Astrocyte (in vitro differentiated cells and primary cell): ENCODE measurements around the gene STRA6. TPM values are rescaled to one million over a fixed set of nuclear protein-coding genes. Genes with fewer than 3 reads are reported as not detected.

ENCODE experiments used
- DNase-seq: peaks from one replicate; pipeline ENCODE4 v3.0.0-alpha.2; 2010; ENCODE audit warnings: low read depth
- FAIRE-seq: peaks from 2 replicates; lab custom pipeline; 2011; peaks lifted over from hg19 to GRCh38; lab: Jason Lieb, UNC
- H2AFZ ChIP-seq: 2 replicates; pipeline ENCODE4 v1.6.0; 2012; ENCODE audit warnings: low read depth, low read length, inconsistent platforms
- H3K27ac ChIP-seq: 2 replicates; pipeline ENCODE4 v1.5.1; 2011; ENCODE audit warnings: low read depth, low read length, inconsistent platforms
- H3K27me3 ChIP-seq: 2 replicates; pipeline ENCODE4 v1.6.0; 2011; ENCODE audit warnings: low read length, inconsistent platforms; ENCODE audit not compliant: insufficient read depth
- H3K36me3 ChIP-seq: 2 replicates; pipeline ENCODE4 v1.5.1; 2011; ENCODE audit warnings: low read length, inconsistent platforms; ENCODE audit not compliant: insufficient read depth
- H3K4me1 ChIP-seq: 2 replicates; pipeline ENCODE4 v1.5.1; 2011; ENCODE audit warnings: low read length, inconsistent platforms; ENCODE audit not compliant: insufficient read depth
- H3K4me2 ChIP-seq: 2 replicates; pipeline ENCODE4 v1.6.0; 2012; ENCODE audit warnings: low read length, inconsistent platforms
- H3K4me3 ChIP-seq: 2 replicates; pipeline ENCODE4 v1.5.1; 2011; ENCODE audit warnings: low read depth, mild to moderate bottlenecking, low read length, inconsistent platforms; ENCODE audit not compliant: insufficient read depth
- H3K79me2 ChIP-seq: 2 replicates; pipeline ENCODE4 v1.6.0; 2012; ENCODE audit warnings: mild to moderate bottlenecking, low read length, inconsistent platforms; ENCODE audit not compliant: insufficient read depth
- H3K9ac ChIP-seq: 2 replicates; pipeline ENCODE4 v1.6.0; 2012; ENCODE audit warnings: mild to moderate bottlenecking, low read length, inconsistent platforms
- H3K9me3 ChIP-seq: 2 replicates; pipeline ENCODE4 v1.5.1; 2012; ENCODE audit warnings: low read depth, mild to moderate bottlenecking, low read length, inconsistent platforms; ENCODE audit not compliant: insufficient read depth
- H4K20me1 ChIP-seq: 2 replicates; pipeline ENCODE4 v1.6.0; 2012; ENCODE audit warnings: low read length, inconsistent platforms; ENCODE audit not compliant: insufficient read depth
- H3K27ac Mint-ChIP-seq: one replicate; pipeline ENCODE4 v1.8.0; 2021; ENCODE audit warnings: mild to moderate bottlenecking, mixed read lengths; ENCODE audit not compliant: unreplicated experiment
- H3K27me3 Mint-ChIP-seq: one replicate; pipeline ENCODE4 v1.8.0; 2021; ENCODE audit warnings: low read depth, mixed read lengths; ENCODE audit not compliant: unreplicated experiment
- H3K36me3 Mint-ChIP-seq: one replicate; pipeline ENCODE4 v1.8.0; 2021; ENCODE audit warnings: low read depth, mixed read lengths; ENCODE audit not compliant: unreplicated experiment
- H3K4me1 Mint-ChIP-seq: one replicate; pipeline ENCODE4 v1.8.0; 2021; ENCODE audit warnings: low read depth, mixed read lengths; ENCODE audit not compliant: unreplicated experiment
- H3K4me3 Mint-ChIP-seq: one replicate; pipeline ENCODE4 v1.8.0; 2021; ENCODE audit warnings: mild to moderate bottlenecking, moderate library complexity, mixed read lengths; ENCODE audit not compliant: unreplicated experiment
- H3K9me3 Mint-ChIP-seq: one replicate; pipeline ENCODE4 v1.8.0; 2021; ENCODE audit warnings: mild to moderate bottlenecking, mixed read lengths; ENCODE audit not compliant: unreplicated experiment
- CTCF ChIP-seq: IDR thresholded peaks from 2 replicates; pipeline ENCODE4 v1.5.1; 2011; ENCODE audit warnings: low read depth, mild to moderate bottlenecking, inconsistent platforms, low read length, moderate library complexity; ENCODE audit not compliant: insufficient read depth
- EZH2 ChIP-seq: IDR thresholded peaks from 2 replicates; pipeline ENCODE4 v1.6.1; 2012; ENCODE audit warnings: mild to moderate bottlenecking, low read length, inconsistent platforms; ENCODE audit not compliant: insufficient read depth
- total RNA-seq: library from RNA; stranded (reverse); gene quantifications from 2 replicates; pipeline ENCODE4 v1.2.1, GENCODE V29; 2021

The STRA6 gene
- total RNA-seq, 1 donor from 2014 or later = 7.2 TPM

- TF ChIP-seq CTCF (no peak), EZH2 (no peak)
- Histone ChIP-seq H3K79me2 (no peaks in the 10 kb centered on the region), H3K9ac (no peak overlapping the region), H4K20me1 (no peaks in the 10 kb centered on the region), H2AFZ (no peak overlapping the region), H3K27ac (no peak overlapping the region), H3K4me3 (no peak overlapping the region), H3K9me3 (no peaks in the 10 kb centered on the region), H3K36me3 (no peaks in the 10 kb centered on the region), H3K4me1 (peaks cover 36% of the 10 kb centered on the region), H3K4me2 (no peak overlapping the region), H3K27me3 (no peaks in the 10 kb centered on the region)
- no peaks in the 10 kb centered on the region for H3K36me3 Mint-ChIP-seq
- H3K4me1 Mint-ChIP-seq = peaks cover 20% of the 10 kb centered on the region
- peaks cover 1% of the 10 kb centered on the region for H3K9me3 Mint-ChIP-seq
- FAIRE-seq (no peak), DNase-seq (no peak)
- H3K4me3 Mint-ChIP-seq = no peak overlapping the region
- H3K27me3 Mint-ChIP-seq = peaks cover 21% of the 10 kb centered on the region
- no peak overlapping the region for H3K27ac Mint-ChIP-seq
These were observed 10.8 kb downstream of the STRA6 start for GRCh38 chr15:74191798-74192197.

GRCh38 chr15:74188216-74188615 is 14.4 kb downstream of the STRA6 start:
- Histone ChIP-seq H3K4me1 (peaks cover 19% of the 10 kb centered on the region), H3K79me2 (no peaks in the 10 kb centered on the region), H3K4me3 (no peak overlapping the region), H3K27ac (no peak overlapping the region), H3K36me3 (no peaks in the 10 kb centered on the region), H4K20me1 (no peaks in the 10 kb centered on the region), H2AFZ (no peak overlapping the region), H3K9ac (no peak overlapping the region), H3K4me2 (no peak overlapping the region), H3K9me3 (no peaks in the 10 kb centered on the region), H3K27me3 (no peaks in the 10 kb centered on the region)
- Mint-ChIP-seq H3K4me1 (peaks cover 12% of the 10 kb centered on the region), H3K27ac (no peak overlapping the region), H3K27me3 (peaks cover 38% of the 10 kb centered on the region), H3K4me3 (no peak overlapping the region), H3K36me3 (no peaks in the 10 kb centered on the region), H3K9me3 (peaks cover 3% of the 10 kb centered on the region)
- FAIRE-seq = no peak
- no peak for DNase-seq
- TF ChIP-seq EZH2 (no peak), CTCF (no peak)

DNA sequence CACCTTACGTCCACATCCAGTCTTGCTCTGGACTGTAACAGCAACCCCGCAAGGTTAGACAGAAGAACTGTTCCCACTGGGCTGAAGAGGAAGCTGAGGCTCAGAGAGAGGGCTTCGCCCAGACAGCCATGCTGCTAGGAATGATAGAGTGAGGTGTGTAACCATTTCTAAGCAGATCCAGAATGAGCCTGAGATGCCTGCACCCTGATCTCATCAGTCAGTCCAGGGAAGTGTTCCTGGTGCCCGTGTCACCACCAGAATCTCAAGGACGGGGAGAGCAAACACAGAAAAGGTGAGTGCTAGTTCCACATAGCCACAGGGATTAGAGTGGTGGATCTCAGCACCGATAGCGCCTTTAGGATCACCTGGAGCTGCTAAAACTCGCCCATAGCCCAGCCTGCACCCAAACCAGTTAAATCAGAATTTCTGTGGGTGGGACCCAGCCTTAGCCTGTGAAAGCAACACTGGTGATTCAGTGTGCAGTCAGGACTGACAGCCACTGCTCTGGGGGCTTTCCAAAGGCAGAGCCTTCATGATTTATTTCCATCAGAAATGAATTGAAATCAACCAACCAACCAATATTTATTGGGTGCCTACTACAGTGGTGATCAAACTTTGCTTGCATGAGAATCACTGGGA is 16.8 kb downstream of the STRA6 start:
- H3K4me1 ChIP-seq = peaks cover 14% of the 10 kb centered on the region
- no peaks in the 10 kb centered on the region for H3K27me3 ChIP-seq
- H4K20me1 ChIP-seq = no peaks in the 10 kb centered on the region
- Mint-ChIP-seq H3K4me3 (no peak overlapping the region), H3K27me3 (peaks cover 52% of the 10 kb centered on the region), H3K27ac (peak overlapping the region; percentile 38), H3K36me3 (no peaks in the 10 kb centered on the region), H3K9me3 (peaks cover 5% of the 10 kb centered on the region), H3K4me1 (peaks cover 8% of the 10 kb centered on the region)
- no peak for TF ChIP-seq CTCF
- no peak for TF ChIP-seq EZH2
- no peaks in the 10 kb centered on the region for H3K36me3 ChIP-seq
- no peak overlapping the region for H3K27ac ChIP-seq
- no peak overlapping the region for H2AFZ ChIP-seq
- FAIRE-seq = peak; percentile 41
- H3K9me3 ChIP-seq = no peaks in the 10 kb centered on the region
- H3K4me2 ChIP-seq = peak overlapping the region; percentile 22
- no peak overlapping the region for H3K9ac ChIP-seq
- DNase-seq = no peak
- H3K4me3 ChIP-seq = no peak overlapping the region
- H3K79me2 ChIP-seq = no peaks in the 10 kb centered on the region
